NB4 (cell line): ENCODE data around the gene TSPAN2.

ENCODE experiments used
- DNase-seq: peaks from one replicate; pipeline ENCODE4 v3.0.0; 2010; ENCODE audit warnings: low read depth
- H3K4me3 ChIP-seq: one replicate; pipeline ENCODE4 v1.5.1; 2011; ENCODE audit warnings: mild to moderate bottlenecking, low read depth, low read length, moderate library complexity
- MYC ChIP-seq: IDR thresholded peaks from 2 replicates; pipeline ENCODE4 v1.6.1; 2011; ENCODE audit warnings: low read depth, low read length
- POLR2A ChIP-seq: IDR thresholded peaks from 2 replicates; pipeline ENCODE4 v1.6.1; 2011; ENCODE audit warnings: mild to moderate bottlenecking; ENCODE audit not compliant: insufficient read length; ENCODE audit errors: extremely low read depth
- TF ChIP-seq, protein P1 (sequence below): IDR thresholded peaks from one replicate; pipeline ENCODE4 v1.5.1; 2012; ENCODE audit warnings: low read depth, low read length
- TF ChIP-seq, protein P2 (sequence below): IDR thresholded peaks from 2 replicates; pipeline ENCODE4 v1.6.1; 2011; ENCODE audit warnings: low read depth, low read length

Gene TSPAN2

GRCh38 chr1:115088115-115088778 is 1.1 kb downstream of the TSPAN2 start:
- no peak overlapping the region for H3K4me3 ChIP-seq
- TF ChIP-seq, protein P1, sequence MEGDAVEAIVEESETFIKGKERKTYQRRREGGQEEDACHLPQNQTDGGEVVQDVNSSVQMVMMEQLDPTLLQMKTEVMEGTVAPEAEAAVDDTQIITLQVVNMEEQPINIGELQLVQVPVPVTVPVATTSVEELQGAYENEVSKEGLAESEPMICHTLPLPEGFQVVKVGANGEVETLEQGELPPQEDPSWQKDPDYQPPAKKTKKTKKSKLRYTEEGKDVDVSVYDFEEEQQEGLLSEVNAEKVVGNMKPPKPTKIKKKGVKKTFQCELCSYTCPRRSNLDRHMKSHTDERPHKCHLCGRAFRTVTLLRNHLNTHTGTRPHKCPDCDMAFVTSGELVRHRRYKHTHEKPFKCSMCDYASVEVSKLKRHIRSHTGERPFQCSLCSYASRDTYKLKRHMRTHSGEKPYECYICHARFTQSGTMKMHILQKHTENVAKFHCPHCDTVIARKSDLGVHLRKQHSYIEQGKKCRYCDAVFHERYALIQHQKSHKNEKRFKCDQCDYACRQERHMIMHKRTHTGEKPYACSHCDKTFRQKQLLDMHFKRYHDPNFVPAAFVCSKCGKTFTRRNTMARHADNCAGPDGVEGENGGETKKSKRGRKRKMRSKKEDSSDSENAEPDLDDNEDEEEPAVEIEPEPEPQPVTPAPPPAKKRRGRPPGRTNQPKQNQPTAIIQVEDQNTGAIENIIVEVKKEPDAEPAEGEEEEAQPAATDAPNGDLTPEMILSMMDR: no peak
- TF ChIP-seq POLR2A (no peak), MYC (no peak)
- TF ChIP-seq, protein P2, sequence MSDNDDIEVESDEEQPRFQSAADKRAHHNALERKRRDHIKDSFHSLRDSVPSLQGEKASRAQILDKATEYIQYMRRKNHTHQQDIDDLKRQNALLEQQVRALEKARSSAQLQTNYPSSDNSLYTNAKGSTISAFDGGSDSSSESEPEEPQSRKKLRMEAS: no peak
- DNase-seq: no peak

- TF ChIP-seq MYC (no peak), POLR2A (no peak)
- TF ChIP-seq, protein P1: no peak
- DNase-seq: no peak
- H3K4me3 ChIP-seq: no peak overlapping the region
These were observed 3.0 kb downstream of the TSPAN2 start for GRCh38 chr1:115086176-115086830.

GRCh38 chr1:115084902-115085511 is 4.3 kb downstream of the TSPAN2 start:
- DNase-seq: no peak
- TF ChIP-seq, protein P1: no peak
- TF ChIP-seq, protein P2: no peak
- TF ChIP-seq POLR2A: no peak
- no peak for TF ChIP-seq MYC
- H3K4me3 ChIP-seq: no peak overlapping the region

DNA sequence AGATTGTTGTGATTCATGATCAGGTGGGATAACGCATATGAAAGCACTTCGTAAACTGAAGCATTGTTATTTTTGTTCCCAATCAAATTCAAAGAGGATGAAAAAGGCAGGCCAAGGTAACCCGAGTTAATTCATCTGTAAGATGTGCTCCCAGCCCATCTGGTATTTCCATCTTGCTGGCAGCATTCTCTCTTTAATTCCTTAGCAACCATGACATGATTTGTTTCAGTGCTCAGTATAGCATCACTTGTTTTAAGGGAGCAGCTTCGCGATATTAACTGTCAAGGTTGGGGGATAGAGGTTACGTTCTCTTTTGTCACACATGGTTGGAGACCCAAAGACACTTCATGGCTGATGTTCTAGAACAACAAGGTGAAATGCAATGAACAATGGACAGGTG is 6.4 kb downstream of the TSPAN2 start:
- no peak overlapping the region for H3K4me3 ChIP-seq

GRCh38 chr1:115078708-115079107 is 10.6 kb downstream of the TSPAN2 start:
- TF ChIP-seq, protein P2: no peak
- TF ChIP-seq MYC (no peak), POLR2A (no peak)
- TF ChIP-seq, protein P1: no peak
- no peak for DNase-seq
- no peak overlapping the region for H3K4me3 ChIP-seq

More for the DNA sequence above, 6.4 kb downstream of the TSPAN2 start:
- DNase-seq: no peak
- no peak for TF ChIP-seq POLR2A
- TF ChIP-seq, protein P1: no peak
- no peak for TF ChIP-seq MYC
